Activated gamma-delta T cell (primary cell): ENCODE results near the gene KCNF1.

ENCODE experiments used
- DNase-seq: peaks from one replicate; lab custom pipeline; 2025; lab: John Stamatoyannopoulos, UW

The KCNF1 gene

GRCh38 chr2:10901160-10901939, 10.4 kb upstream of the KCNF1 start:
- DNase-seq = no peak

DNA sequence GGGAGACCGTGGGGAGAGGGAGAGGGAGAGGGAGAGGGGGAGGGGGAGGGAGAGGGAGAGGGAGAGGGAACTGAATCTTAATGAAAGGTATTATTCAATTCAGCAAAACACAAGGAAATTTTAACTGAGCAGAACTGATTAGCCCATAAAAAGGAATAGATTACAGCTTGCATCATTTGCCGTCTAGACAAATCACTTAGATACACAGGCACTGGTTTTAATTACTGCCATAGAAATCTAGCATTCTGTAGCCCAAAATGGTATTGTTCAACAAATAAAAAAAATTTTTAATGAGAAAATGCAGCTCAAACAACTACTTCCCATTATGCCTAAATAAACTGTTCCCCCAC, 7.9 kb upstream of the KCNF1 start:
- no peak for DNase-seq

DNA sequence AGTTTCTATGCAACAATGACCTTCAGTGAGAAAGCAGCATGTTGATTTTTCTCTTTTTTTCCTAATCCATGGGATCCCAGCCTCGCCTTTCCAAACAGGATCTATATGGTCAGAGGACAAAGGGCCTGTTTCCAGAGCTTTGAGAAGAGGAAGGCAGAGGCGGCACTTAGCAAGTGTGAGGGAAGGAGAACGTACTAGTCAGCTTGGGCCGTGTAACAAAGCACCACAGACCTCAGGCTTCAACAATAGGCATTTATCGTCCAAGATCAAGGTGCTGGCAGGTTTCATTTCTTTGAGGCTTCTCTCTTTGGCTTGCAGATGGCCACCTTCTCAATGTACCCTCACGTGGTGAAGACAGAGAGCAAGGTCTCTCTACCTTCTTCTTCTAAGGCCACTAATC, 7.3 kb upstream of the KCNF1 start:
- DNase-seq = no peak

GRCh38 chr2:10905006-10905861, 6.5 kb upstream of the KCNF1 start:
- DNase-seq = no peak

- no peak for DNase-seq
Measured at GRCh38 chr2:10905862-10906143, 5.9 kb upstream of the KCNF1 start.

DNA sequence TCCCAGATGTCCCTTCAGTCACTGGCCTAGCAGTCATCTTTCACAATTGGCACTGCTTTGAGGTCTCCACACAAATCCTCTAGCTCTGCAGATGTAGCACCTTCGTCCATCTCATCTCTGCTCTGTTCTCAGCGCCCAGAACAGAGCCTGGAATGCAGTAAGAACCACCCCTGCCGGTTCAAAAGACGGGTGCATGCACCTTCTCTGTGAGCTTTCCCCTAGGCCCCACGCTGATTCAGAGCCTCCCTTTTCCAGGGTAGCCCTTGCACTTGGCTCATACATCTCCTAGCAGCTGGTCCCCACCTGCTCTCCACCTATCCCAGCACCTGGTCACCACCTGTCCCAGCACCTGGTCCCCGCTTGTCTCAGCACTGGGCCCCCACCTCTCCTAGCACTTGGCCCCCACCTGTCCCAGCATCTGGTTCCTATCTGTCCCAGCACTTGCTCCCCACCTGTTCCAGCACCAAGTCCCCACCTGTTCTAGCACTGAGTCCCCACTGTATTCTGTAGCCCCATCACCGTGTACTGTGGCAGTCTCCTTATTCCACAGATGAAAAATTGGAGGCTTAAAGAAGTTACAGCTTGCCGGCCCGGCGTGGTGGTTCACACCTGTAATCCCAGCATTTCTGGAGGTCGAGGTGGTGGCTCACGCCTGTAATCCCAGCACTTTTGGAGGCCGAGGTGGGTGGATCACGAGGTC, 4.7 kb upstream of the KCNF1 start:
- DNase-seq = no peak

DNA sequence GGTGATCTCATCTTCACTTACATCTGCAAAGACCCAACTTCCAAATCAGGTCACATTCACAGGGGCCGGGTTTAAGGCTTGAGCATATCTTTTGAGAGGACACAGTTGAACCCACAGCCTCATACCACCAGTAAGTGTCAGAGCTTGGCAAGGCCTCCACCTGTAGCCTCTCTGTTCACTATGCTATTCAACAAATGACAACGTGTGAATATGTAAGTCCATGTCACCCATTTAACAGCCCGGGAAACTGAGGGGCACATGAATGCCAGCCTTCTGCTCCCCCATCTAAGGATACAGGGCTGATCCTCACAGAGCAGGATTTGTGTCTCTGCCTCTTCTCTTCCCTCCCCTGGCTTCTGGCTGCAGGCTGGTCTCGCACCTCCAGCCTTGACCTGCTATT, 3.5 kb upstream of the KCNF1 start:
- DNase-seq = no peak

- no peak for DNase-seq
Measured at GRCh38 chr2:10909050-10909995, 2.4 kb upstream of the KCNF1 start.

GRCh38 chr2:10909996-10910341, 1.8 kb upstream of the KCNF1 start:
- no peak for DNase-seq

- no peak for DNase-seq
Measured at GRCh38 chr2:10910625-10911024, 1.1 kb upstream of the KCNF1 start.

DNA sequence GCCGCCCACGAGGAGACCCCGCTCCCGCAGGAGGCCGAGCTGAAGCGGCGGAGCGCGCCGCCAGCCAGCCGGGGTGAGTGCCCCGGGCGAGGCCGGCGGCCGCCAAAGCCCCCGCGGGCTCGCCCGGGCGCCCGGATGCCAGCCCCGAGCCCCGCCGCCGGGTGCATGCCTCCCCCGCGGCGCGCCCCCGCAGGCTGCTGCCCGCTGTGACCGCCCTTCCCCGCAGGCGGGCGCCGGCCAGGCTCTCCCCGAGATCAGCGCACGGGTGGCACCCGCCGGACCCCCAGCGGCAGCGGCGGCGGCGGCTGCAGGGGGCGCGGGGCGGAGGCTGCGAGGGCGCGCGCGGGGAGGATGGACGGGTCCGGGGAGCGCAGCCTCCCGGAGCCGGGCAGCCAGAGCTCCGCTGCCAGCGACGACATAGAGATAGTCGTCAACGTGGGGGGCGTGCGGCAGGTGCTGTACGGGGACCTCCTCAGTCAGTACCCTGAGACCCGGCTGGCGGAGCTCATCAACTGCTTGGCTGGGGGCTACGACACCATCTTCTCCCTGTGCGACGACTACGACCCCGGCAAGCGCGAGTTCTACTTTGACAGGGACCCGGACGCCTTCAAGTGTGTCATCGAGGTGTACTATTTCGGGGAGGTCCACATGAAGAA, 470 bp downstream of the KCNF1 start:
- DNase-seq = no peak

DNA sequence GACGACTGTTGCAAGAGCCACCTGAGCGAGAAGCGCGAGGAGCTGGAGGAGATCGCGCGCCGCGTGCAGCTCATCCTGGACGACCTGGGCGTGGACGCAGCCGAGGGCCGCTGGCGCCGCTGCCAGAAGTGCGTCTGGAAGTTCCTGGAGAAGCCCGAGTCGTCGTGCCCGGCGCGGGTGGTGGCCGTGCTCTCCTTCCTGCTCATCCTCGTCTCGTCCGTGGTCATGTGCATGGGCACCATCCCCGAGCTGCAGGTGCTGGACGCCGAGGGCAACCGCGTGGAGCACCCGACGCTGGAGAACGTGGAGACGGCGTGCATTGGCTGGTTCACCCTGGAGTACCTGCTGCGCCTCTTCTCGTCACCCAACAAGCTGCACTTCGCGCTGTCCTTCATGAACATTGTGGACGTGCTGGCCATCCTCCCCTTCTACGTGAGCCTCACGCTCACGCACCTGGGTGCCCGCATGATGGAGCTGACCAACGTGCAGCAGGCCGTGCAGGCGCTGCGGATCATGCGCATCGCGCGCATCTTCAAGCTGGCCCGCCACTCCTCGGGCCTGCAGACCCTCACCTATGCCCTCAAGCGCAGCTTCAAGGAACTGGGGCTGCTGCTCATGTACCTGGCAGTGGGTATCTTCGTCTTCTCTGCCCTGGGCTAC, 1.2 kb downstream of the KCNF1 start:
- no peak for DNase-seq

DNA sequence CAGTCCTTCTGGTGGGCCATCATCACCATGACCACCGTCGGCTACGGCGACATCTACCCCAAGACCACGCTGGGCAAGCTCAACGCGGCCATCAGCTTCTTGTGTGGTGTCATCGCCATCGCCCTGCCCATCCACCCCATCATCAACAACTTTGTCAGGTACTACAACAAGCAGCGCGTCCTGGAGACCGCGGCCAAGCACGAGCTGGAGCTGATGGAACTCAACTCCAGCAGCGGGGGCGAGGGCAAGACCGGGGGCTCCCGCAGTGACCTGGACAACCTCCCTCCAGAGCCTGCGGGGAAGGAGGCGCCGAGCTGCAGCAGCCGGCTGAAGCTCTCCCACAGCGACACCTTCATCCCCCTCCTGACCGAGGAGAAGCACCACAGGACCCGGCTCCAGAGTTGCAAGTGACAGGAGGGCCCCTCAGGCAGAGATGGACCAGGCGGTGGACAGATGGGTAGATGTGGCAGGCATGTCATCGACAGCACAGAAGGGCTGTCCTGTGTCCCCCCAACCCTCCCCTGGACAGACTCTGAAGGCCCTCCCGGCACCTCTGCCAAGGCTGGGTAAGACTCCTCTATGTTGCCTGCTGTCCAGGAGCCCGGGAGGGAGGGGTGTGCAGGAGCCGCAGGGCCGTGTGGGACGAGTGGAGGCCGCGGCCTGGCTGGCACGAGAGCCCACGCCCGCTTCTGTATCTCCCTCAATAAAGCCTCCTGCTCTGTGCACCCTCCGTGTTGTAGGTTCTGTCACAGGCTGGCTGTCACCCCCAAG, 2.0 kb downstream of the KCNF1 start:
- DNase-seq = no peak

- no peak for DNase-seq
Measured at GRCh38 chr2:10914272-10914693, 2.5 kb downstream of the KCNF1 start.

DNA sequence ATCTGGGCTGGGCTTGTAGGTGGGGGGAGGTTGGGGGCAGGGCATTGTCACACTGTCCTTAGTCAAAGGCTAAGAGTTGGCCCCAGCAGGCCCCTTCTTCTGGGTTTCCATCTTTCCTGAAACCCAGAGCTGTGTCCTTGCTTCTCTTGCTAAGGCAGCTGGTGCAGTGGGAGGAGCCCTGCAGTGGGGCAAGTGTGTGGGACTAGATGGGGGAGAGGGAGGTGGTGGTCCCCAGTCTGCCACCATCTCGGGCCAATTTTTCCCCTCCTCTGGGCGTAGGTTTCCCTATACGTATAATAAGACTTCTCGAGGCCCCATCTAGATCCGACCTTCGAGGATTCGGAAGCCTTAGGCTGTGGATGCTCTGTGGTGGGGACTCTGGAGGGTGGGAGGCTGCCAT, 3.5 kb downstream of the KCNF1 start:
- no peak for DNase-seq

- DNase-seq = no peak
Measured at GRCh38 chr2:10915731-10916276, 4.1 kb downstream of the KCNF1 start.

- no peak for DNase-seq
Measured at GRCh38 chr2:10916953-10917352, 5.2 kb downstream of the KCNF1 start.

DNA sequence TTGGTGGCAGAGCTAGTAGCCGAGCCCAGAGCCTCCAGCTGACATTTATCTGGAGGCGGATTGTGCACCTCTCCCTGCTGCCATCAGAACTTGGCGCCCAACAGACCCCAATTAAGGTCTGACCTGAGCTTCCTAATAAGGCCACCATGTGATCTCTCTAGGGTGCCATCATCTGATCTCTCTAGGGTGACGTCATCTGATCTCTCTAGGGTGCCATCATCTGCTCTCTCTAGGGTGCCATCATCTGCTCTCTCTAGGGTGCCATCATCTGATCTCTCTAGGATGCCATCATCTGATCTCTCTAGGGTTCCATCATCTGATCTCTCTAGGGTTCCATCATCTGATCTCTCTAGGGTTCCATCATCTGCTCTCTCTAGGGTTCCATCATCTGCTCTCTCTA, 6.2 kb downstream of the KCNF1 start:
- DNase-seq = no peak

DNA sequence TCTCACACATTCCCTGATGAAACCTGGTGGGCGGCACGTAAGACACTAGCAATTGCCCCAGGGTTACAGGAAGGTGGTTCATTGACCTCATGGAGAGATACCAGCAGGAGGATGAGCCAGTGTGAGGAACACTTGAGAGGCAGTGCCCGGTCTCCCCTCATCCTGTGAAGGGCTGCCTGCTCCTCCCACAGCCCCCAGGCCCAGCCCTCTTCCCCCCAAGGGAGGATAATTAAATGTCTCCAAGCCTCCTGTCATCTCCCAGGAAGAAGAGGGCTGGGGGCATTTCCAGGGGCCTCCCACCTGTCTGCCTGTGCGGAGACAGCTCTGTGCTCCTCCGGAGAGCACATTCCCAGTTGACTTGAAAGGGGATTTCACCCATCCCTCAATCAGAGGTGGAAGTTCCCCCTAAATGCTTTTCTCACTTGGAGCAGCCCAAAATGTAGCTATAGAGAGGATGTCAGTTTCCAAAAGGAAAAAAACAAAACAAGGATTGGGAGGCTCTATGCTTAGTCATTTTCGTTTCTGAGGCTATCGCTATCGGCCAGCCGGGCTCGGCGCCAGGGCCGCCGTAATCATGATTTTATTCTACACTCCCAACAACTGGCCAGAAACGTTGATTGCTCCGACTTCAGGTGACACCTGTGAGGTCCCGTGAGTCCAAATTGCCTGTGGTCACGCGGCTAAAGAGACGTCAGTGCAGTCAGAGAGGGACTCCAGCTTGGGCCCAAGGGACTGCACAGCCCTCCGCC, 7.1 kb downstream of the KCNF1 start:
- DNase-seq = no peak
